Transverse colon (tissue), 4 donors: ENCODE measurements around the gene ZNF407. TPM values are rescaled to one million over a fixed set of nuclear protein-coding genes. Genes with fewer than 3 reads are reported as not detected.
A peak's percentile ranks its signal among the peaks of the same experiment; 100 is the strongest.

Source experiments
- DNase-seq: peaks from one replicate; pipeline ENCODE4 v3.0.0-alpha.2; 2019
- H3K27ac ChIP-seq, 4 donors: fragments of 200-600 bp; sonication (generic); 2 replicates each; pipeline ENCODE4 v1.5.1; 2016 to 2018; ENCODE audit warnings: inconsistent platforms in 4 of 4
- H3K27me3 ChIP-seq: fragments of 200-600 bp; sonication (generic); 2 replicates; pipeline ENCODE4 v1.5.1; 2017; ENCODE audit warnings: inconsistent platforms
- H3K36me3 ChIP-seq, 4 donors: fragments of 200-600 bp; sonication (generic); 2 replicates each; pipeline ENCODE4 v1.5.1; 2017 to 2019; ENCODE audit warnings: inconsistent platforms in 4 of 4
- H3K4me1 ChIP-seq, 4 donors: fragments of 200-600 bp; sonication (generic); 2 replicates each; pipeline ENCODE4 v1.5.1; 2017 to 2020; ENCODE audit warnings: inconsistent platforms in 4 of 4
- H3K4me3 ChIP-seq, 4 donors: fragments of 200-600 bp; sonication (generic); 1 replicate in 1 of 4; 2 replicates in 3 of 4; pipeline versions ENCODE4 v1.5.1 to v1.6.1; 2017 to 2019; ENCODE audit warnings: inconsistent platforms in 4 of 4
- H3K9me3 ChIP-seq, 2 donors: fragments of 200-600 bp; sonication (generic); 2 replicates each; pipeline ENCODE4 v1.5.1; 2017 to 2019; ENCODE audit warnings: inconsistent platforms in 2 of 2
- EP300 ChIP-seq: sonication (generic); formaldehyde crosslinking; IDR thresholded peaks from one replicate; pipeline ENCODE4 v1.6.1; 2017; ENCODE audit warnings: antibody characterized with exemption, low read depth
- POLR2A ChIP-seq: fragments of 450-650 bp; IDR thresholded peaks from one replicate; pipeline ENCODE4 v1.6.1; 2016; ENCODE audit warnings: antibody characterized with exemption, mild to moderate bottlenecking, moderate library complexity
- POLR2AphosphoS5 ChIP-seq, 3 donors: sonication (generic); formaldehyde crosslinking; IDR thresholded peaks; one replicate each; pipeline ENCODE4 v1.6.1; 2016; ENCODE audit warnings: antibody characterized with exemption in 3 of 3
- WGBS, 2 donors: methylation state at CpG; one replicate each; pipeline ENCODE4 v1.1.5; 2018; ENCODE audit warnings: low coverage in 1 of 2; 5-methylcytosine and 5-hydroxymethylcytosine counted together
- in situ Hi-C, 4 donors: fragments of 200-750 bp; cut with MboI; loops; one replicate each; pipeline versions ENCODE4 v1.15.0 to v1.15.1; 2017; ENCODE audit warnings: low sequenced_read_pairs in 3 of 4, low pct_ligation_motif_present in 1 of 4, low pct_unique_long_range_greater_than_20kb in 1 of 4
- intact Hi-C: fragments of 100-400 bp; cut with DNase I; formaldehyde crosslinking; loops from one replicate; pipeline ENCODE4 v1.15.1; 2023; ENCODE audit warnings: low total_unique reads
- total RNA-seq, 4 donors: library from RNA; depleted of rRNA; stranded (reverse); fragments of >200 nt; gene quantifications; one replicate each; pipeline ENCODE4 v1.1.0, GENCODE V29; 2016
- TF ChIP-seq, protein P1 (sequence below), 5 experiments: fragments of 200-600 bp in 3 of 5; fragments of 450-650 bp in 2 of 5; sonication (generic) in 3 of 5; IDR thresholded peaks; 1 replicate in 2 of 5; 2 replicates in 3 of 5; pipeline ENCODE4 v1.5.1; 2016 to 2017; ENCODE audit warnings: antibody characterized with exemption in 5 of 5, inconsistent platforms in 3 of 5, mild to moderate bottlenecking in 2 of 5, moderate library complexity in 1 of 5

The ZNF407 gene
- total RNA-seq, 4 donors from 2014 or later = 13.5 to 24.1 (median 20.1) TPM

GRCh38 chr18:74906184-74906583 is 308.5 kb downstream of the ZNF407 start:
- H3K4me1 ChIP-seq = peaks cover 0 to 11% (median 3%) of the 10 kb centered on the region in 4 donors
- no peaks in the 10 kb centered on the region for H3K9me3 ChIP-seq
- no peaks in the 10 kb centered on the region for H3K36me3 ChIP-seq
- DNase-seq = peak; percentile 32
- H3K27me3 ChIP-seq = no peaks in the 10 kb centered on the region
- in situ Hi-C loops (no loop called here), intact Hi-C loops (no loop called here)
- WGBS, 2 donors = 8 to 31% methylated on average over 2 of the region's 2 CpGs
- H3K27ac ChIP-seq = peak overlapping the region; percentile 44 to 54 (median 50)
- no peak overlapping the region for H3K4me3 ChIP-seq
- TF ChIP-seq POLR2A (no peak), POLR2AphosphoS5 (IDR thresholded peaks at IDR 0.05) (peak in 1 of 3 donors; percentile 24)
- TF ChIP-seq, protein P1, sequence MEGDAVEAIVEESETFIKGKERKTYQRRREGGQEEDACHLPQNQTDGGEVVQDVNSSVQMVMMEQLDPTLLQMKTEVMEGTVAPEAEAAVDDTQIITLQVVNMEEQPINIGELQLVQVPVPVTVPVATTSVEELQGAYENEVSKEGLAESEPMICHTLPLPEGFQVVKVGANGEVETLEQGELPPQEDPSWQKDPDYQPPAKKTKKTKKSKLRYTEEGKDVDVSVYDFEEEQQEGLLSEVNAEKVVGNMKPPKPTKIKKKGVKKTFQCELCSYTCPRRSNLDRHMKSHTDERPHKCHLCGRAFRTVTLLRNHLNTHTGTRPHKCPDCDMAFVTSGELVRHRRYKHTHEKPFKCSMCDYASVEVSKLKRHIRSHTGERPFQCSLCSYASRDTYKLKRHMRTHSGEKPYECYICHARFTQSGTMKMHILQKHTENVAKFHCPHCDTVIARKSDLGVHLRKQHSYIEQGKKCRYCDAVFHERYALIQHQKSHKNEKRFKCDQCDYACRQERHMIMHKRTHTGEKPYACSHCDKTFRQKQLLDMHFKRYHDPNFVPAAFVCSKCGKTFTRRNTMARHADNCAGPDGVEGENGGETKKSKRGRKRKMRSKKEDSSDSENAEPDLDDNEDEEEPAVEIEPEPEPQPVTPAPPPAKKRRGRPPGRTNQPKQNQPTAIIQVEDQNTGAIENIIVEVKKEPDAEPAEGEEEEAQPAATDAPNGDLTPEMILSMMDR (IDR thresholded peaks at IDR 0.05) = no peak

GRCh38 chr18:74914052-74914591 is 316.5 kb downstream of the ZNF407 start:
- H3K9me3 ChIP-seq = no peaks in the 10 kb centered on the region
- intact Hi-C loops (no loop called here), in situ Hi-C loops (no loop called here)
- H3K27ac ChIP-seq = no peak overlapping the region
- DNase-seq = no peak
- H3K4me1 ChIP-seq = peaks cover 0 to 8% (median 0%) of the 10 kb centered on the region in 4 donors
- H3K4me3 ChIP-seq = no peak overlapping the region
- H3K27me3 ChIP-seq = no peaks in the 10 kb centered on the region
- 89% methylated on average over 3 to 17 of the region's 17 CpGs for WGBS, 2 donors
- H3K36me3 ChIP-seq = no peaks in the 10 kb centered on the region
- TF ChIP-seq EP300 = no peak
- TF ChIP-seq POLR2AphosphoS5 (IDR thresholded peaks at IDR 0.05) = no peak
- TF ChIP-seq POLR2A = no peak
- TF ChIP-seq, protein P1 (IDR thresholded peaks at IDR 0.05) = no peak

GRCh38 chr18:74914648-74915047 is 317.0 kb downstream of the ZNF407 start:
- Histone ChIP-seq H3K4me1 (peaks cover 0 to 8% (median 0%) of the 10 kb centered on the region in 4 donors), H3K27ac (no peak overlapping the region), H3K9me3 (no peaks in the 10 kb centered on the region), H3K27me3 (no peaks in the 10 kb centered on the region), H3K4me3 (no peak overlapping the region), H3K36me3 (no peaks in the 10 kb centered on the region)
- no peak for TF ChIP-seq POLR2A
- TF ChIP-seq POLR2AphosphoS5 (IDR thresholded peaks at IDR 0.05) = no peak
- TF ChIP-seq, protein P1 (IDR thresholded peaks at IDR 0.05) = no peak
- TF ChIP-seq EP300 = no peak
- 33 to 49% methylated on average over 1 to 2 of the region's 2 CpGs for WGBS, 2 donors
- in situ Hi-C loops = no loop called here
- intact Hi-C loops = no loop called here
- DNase-seq = no peak

DNA sequence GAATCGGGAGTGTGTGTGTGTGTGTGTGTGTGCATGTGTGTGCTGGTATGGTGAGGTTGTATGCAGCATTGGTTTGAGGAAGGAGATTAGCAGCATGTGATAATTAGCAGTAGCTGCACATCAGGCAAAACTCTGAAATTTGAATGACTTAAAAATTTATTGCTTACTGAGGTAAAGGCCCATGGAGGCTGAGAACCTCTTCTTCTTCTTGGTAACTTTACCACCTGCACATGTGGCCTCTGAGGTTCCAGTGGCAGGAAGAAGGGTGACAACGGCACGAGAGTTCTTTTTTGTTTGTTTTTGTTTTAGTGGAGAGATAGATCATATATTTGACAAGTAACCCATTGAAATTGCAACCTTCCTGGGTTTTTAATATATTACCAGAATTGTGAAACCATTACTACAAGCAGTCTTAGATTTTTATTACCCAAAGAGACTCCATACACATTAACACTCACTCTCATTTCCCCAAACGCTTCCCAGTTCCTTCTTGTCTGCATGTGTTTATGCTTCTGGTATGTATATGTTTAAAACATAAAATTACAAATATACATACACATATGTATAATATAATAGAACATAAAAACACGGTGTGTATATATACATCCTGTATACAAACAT is 319.2 kb downstream of the ZNF407 start:
- in situ Hi-C loops = no loop called here
- TF ChIP-seq, protein P1 (IDR thresholded peaks at IDR 0.05) = no peak
- TF ChIP-seq POLR2A = no peak
- no peak for TF ChIP-seq EP300
- no peak for TF ChIP-seq POLR2AphosphoS5 (IDR thresholded peaks at IDR 0.05)
- Histone ChIP-seq H3K4me1 (peaks cover 0 to 8% (median 0%) of the 10 kb centered on the region in 4 donors), H3K36me3 (no peaks in the 10 kb centered on the region), H3K27me3 (no peaks in the 10 kb centered on the region), H3K27ac (no peak overlapping the region), H3K9me3 (no peaks in the 10 kb centered on the region), H3K4me3 (no peak overlapping the region)
- DNase-seq = no peak
- WGBS, 2 donors = 30 to 51% methylated on average over 4 to 5 of the region's 5 CpGs
- intact Hi-C loops = no loop called here
